Natural killer cell (primary cell): ENCODE data around the gene ABCC1. TPM values are rescaled to one million over a fixed set of nuclear protein-coding genes. Genes with fewer than 3 reads are reported as not detected.

Experiments used
- ATAC-seq, 3 donors: fragments of 150-1000 bp in 2 of 3; fragments of 200-7000 bp in 1 of 3; cut with Tn5 transposase; 1 replicate in 1 of 3; 2 replicates in 2 of 3; pipeline ENCODE4 v1.10.0; 2021; ENCODE audit warnings: mild to moderate bottlenecking in 2 of 3, moderate library complexity in 2 of 3
- DNase-seq, 2 donors: peaks; one replicate each; pipeline versions ENCODE4 v3.0.0 to v3.0.0-alpha.2; 2013 to 2021; ENCODE audit warnings: mixed read lengths in 1 of 2
- H3K27ac ChIP-seq: one replicate; pipeline ENCODE4 v1.5.1; 2013; ENCODE audit warnings: mild to moderate bottlenecking, low read length
- H3K27me3 ChIP-seq: one replicate; pipeline ENCODE4 v1.6.1; 2013; ENCODE audit warnings: low read length; ENCODE audit not compliant: control insufficient read depth, insufficient read depth
- H3K36me3 ChIP-seq: one replicate; pipeline ENCODE4 v1.6.1; 2013; ENCODE audit warnings: low read length; ENCODE audit not compliant: control insufficient read depth, insufficient read depth
- H3K4me1 ChIP-seq: one replicate; pipeline ENCODE4 v1.6.1; 2013; ENCODE audit warnings: low read length; ENCODE audit not compliant: control insufficient read depth, insufficient read depth
- H3K4me3 ChIP-seq: one replicate; pipeline ENCODE4 v1.5.1; 2013; ENCODE audit warnings: low read length
- H3K9me3 ChIP-seq: one replicate; pipeline ENCODE4 v1.6.1; 2013; ENCODE audit warnings: low read length; ENCODE audit not compliant: control insufficient read depth, insufficient read depth
- H3K27ac Mint-ChIP-seq, 2 donors: one replicate each; pipeline ENCODE4 v1.8.0; 2022; ENCODE audit warnings: mild to moderate bottlenecking in 2 of 2, mixed read lengths in 2 of 2, moderate library complexity in 1 of 2
- H3K27me3 Mint-ChIP-seq, 2 donors: one replicate each; pipeline ENCODE4 v1.8.0; 2022; ENCODE audit warnings: low read depth in 2 of 2, mixed read lengths in 2 of 2
- H3K36me3 Mint-ChIP-seq: one replicate; pipeline ENCODE4 v1.8.0; 2022; ENCODE audit warnings: mixed read lengths
- H3K4me1 Mint-ChIP-seq, 2 donors: one replicate each; pipeline ENCODE4 v1.8.0; 2022; ENCODE audit warnings: mixed read lengths in 2 of 2
- H3K4me3 Mint-ChIP-seq: one replicate; pipeline ENCODE4 v1.8.0; 2022; ENCODE audit warnings: mild to moderate bottlenecking, moderate library complexity, mixed read lengths
- H3K9me3 Mint-ChIP-seq, 2 donors: one replicate each; pipeline ENCODE4 v1.8.0; 2022; ENCODE audit warnings: mixed read lengths in 2 of 2
- CTCF ChIP-seq: fragments of 200-600 bp; IDR thresholded peaks from one replicate; pipeline ENCODE4 v1.8.0; 2022; ENCODE audit warnings: antibody characterized with exemption
- WGBS: methylation state at CpG from one replicate; pipeline ENCODE4 v1.1.7; 2013; ENCODE audit warnings: missing lambda C conversion rate; ENCODE audit not compliant: insufficient coverage; 5-methylcytosine and 5-hydroxymethylcytosine counted together
- intact Hi-C: fragments of 100-400 bp; cut with micrococcal nuclease; formaldehyde crosslinking; loops from one replicate; pipeline ENCODE4 v1.14.2; 2022
- total RNA-seq, 4 donors: library from RNA; stranded (reverse); fragments of 120-200 nt in 1 of 4; gene quantifications; one replicate each; pipeline versions ENCODE4 v1.2.3 to v1.2.4, GENCODE V29; 2013 to 2022

The ABCC1 gene
- total RNA-seq, 3 donors from 2014 or later (not counting 1 experiment from before 2014, with no cell fraction given): 24.5 to 53.9 (median 27.9) TPM

GRCh38 chr16:15919331-15919730 lies 30.1 kb upstream of the ABCC1 start:
- no peak overlapping the region for H3K4me3 ChIP-seq
- H3K27ac Mint-ChIP-seq: no peak overlapping the region
- no peak for ATAC-seq
- no peaks in the 10 kb centered on the region for H3K4me1 ChIP-seq
- no peaks in the 10 kb centered on the region for H3K36me3 ChIP-seq
- no peak overlapping the region for H3K27ac ChIP-seq
- no peaks in the 10 kb centered on the region for H3K9me3 Mint-ChIP-seq
- no peaks in the 10 kb centered on the region for H3K27me3 Mint-ChIP-seq
- H3K27me3 ChIP-seq: no peaks in the 10 kb centered on the region
- H3K36me3 Mint-ChIP-seq: no peaks in the 10 kb centered on the region
- H3K4me1 Mint-ChIP-seq: no peaks in the 10 kb centered on the region
- no peak for TF ChIP-seq CTCF
- no peak overlapping the region for H3K4me3 Mint-ChIP-seq
- H3K9me3 ChIP-seq: no peaks in the 10 kb centered on the region
- WGBS: 90% methylated on average over 2 of the region's 6 CpGs
- DNase-seq: no peak
- intact Hi-C loops: no loop called here

GRCh38 chr16:15924996-15925395 lies 24.4 kb upstream of the ABCC1 start:
- Histone ChIP-seq H3K27ac (no peak overlapping the region), H3K4me1 (no peaks in the 10 kb centered on the region), H3K27me3 (no peaks in the 10 kb centered on the region), H3K9me3 (no peaks in the 10 kb centered on the region), H3K36me3 (no peaks in the 10 kb centered on the region), H3K4me3 (no peak overlapping the region)
- Mint-ChIP-seq H3K9me3 (no peaks in the 10 kb centered on the region), H3K4me3 (no peak overlapping the region), H3K27me3 (peaks cover 0 to 2% of the 10 kb centered on the region in 2 donors), H3K4me1 (no peaks in the 10 kb centered on the region), H3K36me3 (no peaks in the 10 kb centered on the region), H3K27ac (no peak overlapping the region)
- no peak for DNase-seq
- WGBS: 91% methylated on average over 13 of the region's 13 CpGs
- no peak for ATAC-seq
- intact Hi-C loops: no loop called here
- no peak for TF ChIP-seq CTCF

- H3K4me3 Mint-ChIP-seq: no peak overlapping the region
These were observed 23.8 kb upstream of the ABCC1 start for GRCh38 chr16:15925631-15926030.

More at GRCh38 chr16:15925631-15926030, 23.8 kb upstream of the ABCC1 start:
- DNase-seq (no peak), ATAC-seq (no peak)
- intact Hi-C loops: no loop called here
- H3K27me3 ChIP-seq: no peaks in the 10 kb centered on the region
- H3K36me3 ChIP-seq: no peaks in the 10 kb centered on the region
- Mint-ChIP-seq H3K9me3 (no peaks in the 10 kb centered on the region), H3K27ac (no peak overlapping the region), H3K27me3 (peaks cover 0 to 2% of the 10 kb centered on the region in 2 donors), H3K36me3 (no peaks in the 10 kb centered on the region), H3K4me1 (no peaks in the 10 kb centered on the region)
- H3K4me3 ChIP-seq: no peak overlapping the region
- H3K9me3 ChIP-seq: no peaks in the 10 kb centered on the region
- H3K27ac ChIP-seq: no peak overlapping the region
- H3K4me1 ChIP-seq: no peaks in the 10 kb centered on the region
- WGBS: 85% methylated on average over 9 of the region's 9 CpGs
- TF ChIP-seq CTCF: no peak
